Activated T-helper 2 cell treated with anti-CD3 and anti-CD28 coated beads, Interferon-gamma antibody, Interleukin-2, Interleukin-4, amounts not matched to agents 10 μg/mL and 5 μg/mL and 100 μg/mL, durations not matched to agents 14 hours and 24 hours and 36 hours (primary cell): ENCODE data around the gene ZNF549. TPM values are rescaled to one million over a fixed set of nuclear protein-coding genes. Genes with fewer than 3 reads are reported as not detected.

ENCODE experiments used
- DNase-seq: peaks from one replicate; pipeline ENCODE4 v3.0.0; 2021; ENCODE audit warnings: low spot score
- H3K27ac Mint-ChIP-seq: one replicate; pipeline ENCODE4 v1.8.0; 2021; ENCODE audit warnings: mixed read lengths
- H3K27me3 Mint-ChIP-seq: one replicate; pipeline ENCODE4 v1.8.0; 2021; ENCODE audit warnings: low read depth, mixed read lengths
- H3K36me3 Mint-ChIP-seq: one replicate; pipeline ENCODE4 v1.8.0; 2021; ENCODE audit warnings: low read depth, mixed read lengths
- H3K4me1 Mint-ChIP-seq: one replicate; pipeline ENCODE4 v1.8.0; 2021; ENCODE audit warnings: low read depth, mixed read lengths
- H3K4me3 Mint-ChIP-seq: one replicate; pipeline ENCODE4 v1.8.0; 2021; ENCODE audit warnings: low read depth, mild to moderate bottlenecking, moderate library complexity, mixed read lengths
- H3K9me3 Mint-ChIP-seq: one replicate; pipeline ENCODE4 v1.8.0; 2021; ENCODE audit warnings: mixed read lengths
- intact Hi-C: fragments of 100-400 bp; cut with micrococcal nuclease; formaldehyde crosslinking; loops from one replicate; pipeline ENCODE4 v1.15.1; 2023
- total RNA-seq: library from RNA; stranded (reverse); gene quantifications from 2 replicates; pipeline ENCODE4 v1.2.3, GENCODE V29; 2022

The ZNF549 gene
- total RNA-seq, 1 donor from 2014 or later: 3.5 TPM

- no peak overlapping the region for H3K27ac Mint-ChIP-seq
- peaks cover 78% of the 10 kb centered on the region for H3K9me3 Mint-ChIP-seq
- no peaks in the 10 kb centered on the region for H3K27me3 Mint-ChIP-seq
- intact Hi-C loops: no loop called here
- no peaks in the 10 kb centered on the region for H3K4me1 Mint-ChIP-seq
- H3K36me3 Mint-ChIP-seq: peaks cover 98% of the 10 kb centered on the region
- DNase-seq: no peak
- no peak overlapping the region for H3K4me3 Mint-ChIP-seq
Observed at GRCh38 chr19:57546513-57546912, 19.4 kb downstream of the ZNF549 start.

DNA sequence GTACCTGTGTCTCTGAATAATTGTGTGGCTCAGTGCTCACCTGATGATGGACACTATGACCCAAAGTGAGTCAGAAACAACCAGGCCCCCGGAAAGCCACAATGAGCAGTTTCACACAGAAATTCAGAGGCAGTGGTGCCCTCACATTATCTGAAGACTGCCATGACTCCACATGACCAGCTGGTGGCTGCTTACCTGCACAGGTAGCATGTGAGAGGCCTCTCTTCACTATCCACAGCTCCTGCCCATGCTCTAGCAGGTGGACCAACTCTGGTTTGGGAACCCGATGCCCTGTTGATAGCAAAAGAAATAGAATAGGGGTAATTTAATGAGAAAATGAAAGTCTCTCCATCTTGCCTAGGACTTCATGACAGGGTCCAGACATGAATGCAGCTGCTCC, 25.3 kb downstream of the ZNF549 start:
- Mint-ChIP-seq H3K9me3 (peaks cover 78% of the 10 kb centered on the region), H3K27ac (no peak overlapping the region), H3K4me3 (no peak overlapping the region), H3K4me1 (no peaks in the 10 kb centered on the region), H3K36me3 (peaks cover 100% of the 10 kb centered on the region), H3K27me3 (no peaks in the 10 kb centered on the region)
- no peak for DNase-seq
- intact Hi-C loops: no loop called here

DNA sequence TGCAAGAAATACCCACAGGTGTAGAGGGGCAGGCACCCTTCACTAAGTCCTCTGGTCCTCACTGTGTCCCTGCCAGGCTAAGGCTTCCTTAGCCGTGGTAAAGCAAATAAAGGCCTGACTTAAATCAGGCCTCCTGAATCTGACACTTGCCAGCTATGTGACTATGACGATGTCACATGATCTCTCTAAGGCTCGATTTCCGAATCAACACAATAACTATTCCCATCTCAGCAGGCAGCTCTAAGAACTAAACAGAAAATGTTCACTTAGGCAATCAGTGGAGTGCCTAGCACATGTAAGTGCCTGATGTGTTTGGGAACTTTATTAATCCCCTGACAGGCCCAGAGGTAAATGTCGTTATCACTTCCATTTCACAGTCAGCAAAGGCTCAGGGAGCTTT, 30.5 kb downstream of the ZNF549 start:
- Mint-ChIP-seq H3K27ac (no peak overlapping the region), H3K36me3 (peaks cover 56% of the 10 kb centered on the region), H3K4me3 (peak overlapping the region; percentile 88), H3K9me3 (peaks cover 65% of the 10 kb centered on the region), H3K4me1 (peaks cover 18% of the 10 kb centered on the region), H3K27me3 (no peaks in the 10 kb centered on the region)
- no peak for DNase-seq
- intact Hi-C loops: no loop called here

DNA sequence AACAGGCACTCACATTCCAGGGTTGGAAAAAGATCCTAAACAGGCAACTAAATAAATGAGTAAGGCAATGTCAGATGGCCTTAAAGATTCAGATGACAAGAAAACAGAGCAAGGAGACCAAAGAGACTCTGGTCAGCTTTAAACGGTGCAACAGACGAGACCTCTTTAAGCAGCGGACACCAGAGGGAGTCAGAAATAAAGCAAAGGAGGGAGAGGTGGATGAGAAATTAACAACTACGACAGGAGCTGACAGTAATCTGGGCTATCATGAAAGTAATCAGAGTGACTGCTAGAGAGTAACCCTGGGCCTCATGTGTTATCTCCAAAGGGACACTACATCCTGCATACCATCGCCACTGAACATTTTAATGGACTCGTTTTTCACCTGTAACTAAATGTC, 31.4 kb downstream of the ZNF549 start:
- H3K27me3 Mint-ChIP-seq: no peaks in the 10 kb centered on the region
- H3K4me3 Mint-ChIP-seq: peak overlapping the region; percentile 88
- peaks cover 18% of the 10 kb centered on the region for H3K4me1 Mint-ChIP-seq
- H3K36me3 Mint-ChIP-seq: peaks cover 48% of the 10 kb centered on the region
- peak overlapping the region; percentile 76 for H3K27ac Mint-ChIP-seq
- DNase-seq: no peak
- peaks cover 61% of the 10 kb centered on the region for H3K9me3 Mint-ChIP-seq
- intact Hi-C loops: no loop called here

DNA sequence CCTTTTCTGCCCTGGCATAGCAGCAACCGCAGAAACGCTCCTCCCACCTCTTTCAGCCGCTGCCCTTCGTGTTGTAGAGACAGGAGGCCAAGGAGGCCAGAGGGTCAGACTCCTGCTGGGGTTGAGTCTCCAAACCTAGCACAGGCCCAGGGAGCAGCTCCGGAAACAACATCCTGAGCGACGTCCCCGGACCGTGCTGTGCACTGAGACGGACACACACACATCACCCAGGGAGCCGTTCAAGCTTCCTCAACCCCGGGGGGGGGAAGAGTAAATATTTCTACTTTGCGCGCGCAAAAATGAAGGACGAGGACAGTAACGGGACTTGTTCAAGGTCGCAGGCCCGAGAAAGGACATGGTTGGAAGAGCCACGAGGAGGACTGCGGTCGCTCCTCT, 31.9 kb downstream of the ZNF549 start:
- no peak for DNase-seq
- Mint-ChIP-seq H3K4me3 (peak overlapping the region; percentile 88), H3K36me3 (peaks cover 43% of the 10 kb centered on the region), H3K9me3 (peaks cover 63% of the 10 kb centered on the region), H3K4me1 (peaks cover 18% of the 10 kb centered on the region), H3K27me3 (no peaks in the 10 kb centered on the region), H3K27ac (peak overlapping the region; percentile 76)
- intact Hi-C loops: loop anchor here (1.0 kb wide), 3 partner anchors 19 to 40 kb away; partner anchors contain the start of genes ZNF416, ZNF530 and ZNF549

DNA sequence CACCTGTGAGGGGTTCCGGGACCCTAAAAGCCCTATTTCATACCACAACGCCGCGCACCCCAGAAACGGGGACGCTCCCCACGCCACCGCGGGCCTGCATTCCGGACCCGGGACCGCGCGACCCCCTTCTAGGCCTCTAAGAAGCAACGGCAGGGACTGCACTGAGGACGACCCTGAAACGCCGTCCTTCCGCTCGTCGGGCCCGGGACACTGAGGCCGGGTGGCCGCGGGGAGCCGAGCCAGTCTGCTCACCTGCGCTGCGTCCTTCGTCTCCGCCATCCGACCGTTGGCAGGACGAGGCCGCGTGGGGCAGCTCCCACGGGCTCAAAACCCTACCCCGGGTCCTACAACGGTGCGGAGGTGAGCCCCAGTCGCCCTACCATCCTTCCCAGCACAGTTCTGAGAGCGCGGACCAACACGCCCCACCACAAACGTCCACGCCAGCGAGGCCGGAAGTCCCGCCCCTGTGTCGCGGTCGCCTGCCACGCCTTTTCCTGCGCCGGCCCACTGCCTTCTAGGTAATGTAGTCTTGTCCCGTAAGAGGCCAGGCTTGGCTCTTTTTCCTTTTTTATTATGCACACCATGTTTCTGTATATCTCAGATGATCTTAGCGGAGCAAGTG, 32.4 kb downstream of the ZNF549 start, which contains the start of gene ZNF550:
Gene ZNF550, minus strand, starts transcription at position 460 of the 622 bp plus-strand sequence. Its CDS starts 181 bp downstream, at position 279.
- peaks cover 61% of the 10 kb centered on the region for H3K9me3 Mint-ChIP-seq
- H3K36me3 Mint-ChIP-seq: peaks cover 38% of the 10 kb centered on the region
- intact Hi-C loops: loop anchor here (1.0 kb wide), 3 partner anchors 19 to 40 kb away; partner anchors contain the start of genes ZNF416, ZNF530 and ZNF549

DNA sequence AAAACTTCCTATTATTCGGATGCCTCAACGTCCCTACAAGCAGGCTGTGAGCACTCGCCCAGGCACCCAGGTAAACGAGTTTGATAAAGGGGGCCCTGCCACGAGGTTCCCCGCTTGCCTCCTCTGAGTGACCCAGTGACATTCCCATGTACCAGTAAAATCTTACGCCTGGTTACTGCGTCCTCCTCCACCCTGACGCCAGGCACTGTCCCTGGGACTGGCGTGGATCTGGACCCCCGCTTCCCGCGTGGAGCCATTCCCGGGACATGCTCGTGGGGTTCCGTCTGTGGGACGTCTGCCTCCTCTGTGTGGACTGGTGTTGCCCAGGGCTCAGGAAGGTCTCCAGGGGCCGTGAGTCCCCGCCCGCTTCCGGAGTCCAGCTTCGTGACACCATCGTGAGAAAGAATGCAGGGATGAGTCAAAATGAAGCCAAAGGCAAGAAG, 32.9 kb downstream of the ZNF549 start:
- DNase-seq: no peak
- Mint-ChIP-seq H3K36me3 (peaks cover 32% of the 10 kb centered on the region), H3K27ac (peak overlapping the region; percentile 76), H3K9me3 (peaks cover 59% of the 10 kb centered on the region), H3K27me3 (no peaks in the 10 kb centered on the region), H3K4me1 (peaks cover 18% of the 10 kb centered on the region), H3K4me3 (peak overlapping the region; percentile 88)
- intact Hi-C loops: no loop called here

More for the DNA sequence above, 32.4 kb downstream of the ZNF549 start, which contains the start of gene ZNF550:
- Mint-ChIP-seq H3K4me1 (peaks cover 18% of the 10 kb centered on the region), H3K4me3 (peak within 1 kb of the TSS; percentile 88), H3K27me3 (no peaks in the 10 kb centered on the region), H3K27ac (peak within 1 kb of the TSS; percentile 76)
- peak; percentile 82 for DNase-seq

GRCh38 chr19:57563547-57563946, 36.4 kb downstream of the ZNF549 start:
- intact Hi-C loops: no loop called here
- Mint-ChIP-seq H3K27ac (no peak overlapping the region), H3K4me1 (peaks cover 11% of the 10 kb centered on the region), H3K27me3 (no peaks in the 10 kb centered on the region), H3K36me3 (peaks cover 4% of the 10 kb centered on the region), H3K4me3 (no peak overlapping the region), H3K9me3 (peaks cover 73% of the 10 kb centered on the region)
- DNase-seq: no peak

GRCh38 chr19:57566396-57567265, 39.5 kb downstream of the ZNF549 start:
- H3K27me3 Mint-ChIP-seq: no peaks in the 10 kb centered on the region
- intact Hi-C loops: no loop called here
- no peak overlapping the region for H3K27ac Mint-ChIP-seq
- no peaks in the 10 kb centered on the region for H3K4me1 Mint-ChIP-seq
- H3K36me3 Mint-ChIP-seq: peaks cover 9% of the 10 kb centered on the region
- peaks cover 78% of the 10 kb centered on the region for H3K9me3 Mint-ChIP-seq
- H3K4me3 Mint-ChIP-seq: no peak overlapping the region
- DNase-seq: no peak

- Mint-ChIP-seq H3K36me3 (peaks cover 50% of the 10 kb centered on the region), H3K9me3 (peaks cover 89% of the 10 kb centered on the region), H3K4me1 (no peaks in the 10 kb centered on the region), H3K27ac (no peak overlapping the region), H3K27me3 (no peaks in the 10 kb centered on the region), H3K4me3 (no peak overlapping the region)
- intact Hi-C loops: loop anchor here (10.0 kb wide), 1 partner anchor 244 kb away; the partner anchor contains the start of gene ZNF552
- DNase-seq: no peak
Observed at GRCh38 chr19:57570707-57571106, 43.6 kb downstream of the ZNF549 start.

DNA sequence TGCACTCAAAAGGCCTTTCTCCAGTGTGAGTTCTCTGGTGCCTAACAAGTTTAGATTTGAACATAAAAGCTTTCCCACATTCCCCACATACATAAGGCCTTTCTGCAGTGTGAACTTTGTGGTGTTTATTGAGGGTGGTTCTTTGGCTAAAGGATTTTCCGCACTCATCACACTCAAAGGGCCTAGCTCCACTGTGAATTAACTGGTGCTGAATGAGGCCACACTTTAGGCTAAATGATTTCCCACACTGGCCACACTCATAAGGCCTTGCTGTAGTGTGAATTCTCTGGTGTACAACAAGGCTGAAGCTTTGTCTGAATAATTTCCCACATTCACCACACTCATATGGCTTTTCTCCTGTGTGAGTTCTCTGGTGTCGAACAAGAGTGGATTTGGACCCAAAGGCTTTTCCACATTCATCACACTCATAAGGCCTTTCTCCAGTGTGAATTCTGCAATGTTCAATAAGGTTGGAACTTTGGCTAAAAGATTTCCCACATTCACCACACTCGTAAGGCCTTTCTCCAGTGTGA, 45.3 kb downstream of the ZNF549 start:
- Mint-ChIP-seq H3K27me3 (no peaks in the 10 kb centered on the region), H3K4me1 (peaks cover 2% of the 10 kb centered on the region), H3K36me3 (peaks cover 67% of the 10 kb centered on the region), H3K4me3 (no peak overlapping the region), H3K9me3 (peaks cover 89% of the 10 kb centered on the region), H3K27ac (no peak overlapping the region)
- intact Hi-C loops: loop anchor here (10.0 kb wide), 1 partner anchor 242 kb away; the partner anchor contains the start of gene ZNF552
- no peak for DNase-seq

DNA sequence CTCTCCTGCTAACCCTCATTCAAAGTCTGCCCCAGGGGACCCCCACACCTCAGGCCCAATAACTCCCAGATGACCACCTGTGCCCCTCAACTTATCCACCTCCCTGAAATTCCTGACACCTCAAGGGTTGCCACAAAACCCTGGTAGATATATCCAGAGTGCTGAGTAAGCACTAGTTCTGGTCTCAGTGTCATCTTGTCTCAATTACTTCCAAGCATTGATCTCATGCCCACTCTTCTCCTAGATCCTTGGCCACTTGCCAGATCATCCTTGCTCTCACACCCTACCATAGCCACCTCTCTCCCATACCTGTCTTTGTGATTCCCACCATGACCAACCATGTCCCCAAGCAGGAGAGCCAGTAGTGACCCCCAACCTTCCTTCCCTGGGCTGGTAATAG, 49.5 kb downstream of the ZNF549 start:
- Mint-ChIP-seq H3K27me3 (no peaks in the 10 kb centered on the region), H3K36me3 (peaks cover 73% of the 10 kb centered on the region), H3K9me3 (peaks cover 77% of the 10 kb centered on the region), H3K4me1 (peaks cover 13% of the 10 kb centered on the region), H3K4me3 (peak overlapping the region; percentile 2), H3K27ac (no peak overlapping the region)
- intact Hi-C loops: loop anchor here (5.0 to 10.0 kb wide), 2 partner anchors 89 to 238 kb away; partner anchors contain the start of genes ZNF419 and ZNF552
- DNase-seq: no peak
